ENCODE measurements around the gene DDX24.
A peak's percentile ranks its signal among the peaks of the same experiment; 100 is the strongest.

The DDX24 gene

GRCh38 chr14:94042433-94043091 is 38.4 kb downstream of the DDX24 start:
- H3K4me1 ChIP-seq (ENCODE audit: control insufficient read depth, insufficient read depth, low read length): no peaks in the 10 kb centered on the region
- no peaks in the 10 kb centered on the region for H3K9me3 ChIP-seq (ENCODE audit: control insufficient read depth, insufficient read depth, low read length)
- 0 out of 2 replicates have a peak, but pooled peaks cover 12% of the 10 kb centered on the region for H3K36me3 ChIP-seq (ENCODE audit: control insufficient read depth, insufficient read depth, low read length)
- H3K4me3 ChIP-seq (ENCODE audit: low read length): no peak overlapping the region
- DNase-seq (ENCODE audit: low read depth, low spot score): no peak
- H3K27ac ChIP-seq (ENCODE audit: low read length): no peak overlapping the region
- no peaks in the 10 kb centered on the region for H3K27me3 ChIP-seq (ENCODE audit: control insufficient read depth, insufficient read depth, low read length)
- WGBS (ENCODE audit: insufficient coverage, insufficient read length): no CpG with 5 or more reads among the region's 12 CpGs

- H3K4me1 ChIP-seq (ENCODE audit: control insufficient read depth, insufficient read depth, low read length): no peaks in the 10 kb centered on the region
- no CpG with 5 or more reads among the region's 18 CpGs for WGBS (ENCODE audit: insufficient coverage, insufficient read length)
- DNase-seq (ENCODE audit: low read depth, low spot score): no peak
- no peaks in the 10 kb centered on the region for H3K9me3 ChIP-seq (ENCODE audit: control insufficient read depth, insufficient read depth, low read length)
- H3K36me3 ChIP-seq (ENCODE audit: control insufficient read depth, insufficient read depth, low read length): 0 out of 2 replicates have a peak, but pooled peaks cover 10% of the 10 kb centered on the region
- no peaks in the 10 kb centered on the region for H3K27me3 ChIP-seq (ENCODE audit: control insufficient read depth, insufficient read depth, low read length)
- no peak overlapping the region for H3K4me3 ChIP-seq (ENCODE audit: low read length)
- H3K27ac ChIP-seq (ENCODE audit: low read length): no peak overlapping the region
Measured at GRCh38 chr14:94041551-94042346, 39.3 kb downstream of the DDX24 start.

- no CpG with 5 or more reads among the region's 13 CpGs for WGBS (ENCODE audit: insufficient coverage, insufficient read length)
- H3K27me3 ChIP-seq (ENCODE audit: control insufficient read depth, insufficient read depth, low read length): no peaks in the 10 kb centered on the region
- H3K27ac ChIP-seq (ENCODE audit: low read length): no peak overlapping the region
- H3K4me1 ChIP-seq (ENCODE audit: control insufficient read depth, insufficient read depth, low read length): no peaks in the 10 kb centered on the region
- H3K4me3 ChIP-seq (ENCODE audit: low read length): no peak overlapping the region
- no peak for DNase-seq (ENCODE audit: low read depth, low spot score)
- H3K36me3 ChIP-seq (ENCODE audit: control insufficient read depth, insufficient read depth, low read length): 0 out of 2 replicates have a peak, but pooled peaks cover 10% of the 10 kb centered on the region
- H3K9me3 ChIP-seq (ENCODE audit: control insufficient read depth, insufficient read depth, low read length): no peaks in the 10 kb centered on the region
Measured at GRCh38 chr14:94040796-94041195, 40.2 kb downstream of the DDX24 start.

GRCh38 chr14:94040247-94040646 is 40.8 kb downstream of the DDX24 start:
- no peak for DNase-seq (ENCODE audit: low read depth, low spot score)
- Histone ChIP-seq H3K27me3 (ENCODE audit: control insufficient read depth, insufficient read depth, low read length) (no peaks in the 10 kb centered on the region), H3K36me3 (ENCODE audit: control insufficient read depth, insufficient read depth, low read length) (0 out of 2 replicates have a peak, but pooled peaks cover 10% of the 10 kb centered on the region), H3K27ac (ENCODE audit: low read length) (no peak overlapping the region), H3K4me3 (ENCODE audit: low read length) (no peak overlapping the region), H3K9me3 (ENCODE audit: control insufficient read depth, insufficient read depth, low read length) (no peaks in the 10 kb centered on the region), H3K4me1 (ENCODE audit: control insufficient read depth, insufficient read depth, low read length) (no peaks in the 10 kb centered on the region)
- WGBS (ENCODE audit: insufficient coverage, insufficient read length): no CpG with 5 or more reads among the region's 5 CpGs

- Histone ChIP-seq H3K9me3 (ENCODE audit: control insufficient read depth, insufficient read depth, low read length) (no peaks in the 10 kb centered on the region), H3K4me1 (ENCODE audit: control insufficient read depth, insufficient read depth, low read length) (no peaks in the 10 kb centered on the region), H3K27me3 (ENCODE audit: control insufficient read depth, insufficient read depth, low read length) (no peaks in the 10 kb centered on the region), H3K36me3 (ENCODE audit: control insufficient read depth, insufficient read depth, low read length) (0 out of 2 replicates have a peak, but pooled peaks cover 4% of the 10 kb centered on the region), H3K27ac (ENCODE audit: low read length) (no peak overlapping the region), H3K4me3 (ENCODE audit: low read length) (no peak overlapping the region)
- DNase-seq (ENCODE audit: low read depth, low spot score): no peak
- WGBS (ENCODE audit: insufficient coverage, insufficient read length): no CpG with 5 or more reads among the region's 11 CpGs
Measured at GRCh38 chr14:94038921-94039629, 41.9 kb downstream of the DDX24 start.

GRCh38 chr14:94038510-94038909 is 42.5 kb downstream of the DDX24 start:
- Histone ChIP-seq H3K27me3 (ENCODE audit: control insufficient read depth, insufficient read depth, low read length) (no peaks in the 10 kb centered on the region), H3K36me3 (ENCODE audit: control insufficient read depth, insufficient read depth, low read length) (0 out of 2 replicates have a peak, but pooled peaks cover under 1% of the 10 kb centered on the region), H3K9me3 (ENCODE audit: control insufficient read depth, insufficient read depth, low read length) (no peaks in the 10 kb centered on the region), H3K27ac (ENCODE audit: low read length) (no peak overlapping the region), H3K4me1 (ENCODE audit: control insufficient read depth, insufficient read depth, low read length) (no peaks in the 10 kb centered on the region), H3K4me3 (ENCODE audit: low read length) (no peak overlapping the region)
- no peak for DNase-seq (ENCODE audit: low read depth, low spot score)
- WGBS (ENCODE audit: insufficient coverage, insufficient read length): no CpG with 5 or more reads among the region's 7 CpGs

GRCh38 chr14:94037954-94038353 is 43.0 kb downstream of the DDX24 start:
- no peak overlapping the region for H3K4me3 ChIP-seq (ENCODE audit: low read length)
- no peaks in the 10 kb centered on the region for H3K9me3 ChIP-seq (ENCODE audit: control insufficient read depth, insufficient read depth, low read length)
- H3K4me1 ChIP-seq (ENCODE audit: control insufficient read depth, insufficient read depth, low read length): no peaks in the 10 kb centered on the region
- no peaks in the 10 kb centered on the region for H3K36me3 ChIP-seq (ENCODE audit: control insufficient read depth, insufficient read depth, low read length)
- H3K27me3 ChIP-seq (ENCODE audit: control insufficient read depth, insufficient read depth, low read length): no peaks in the 10 kb centered on the region
- WGBS (ENCODE audit: insufficient coverage, insufficient read length): no CpG with 5 or more reads among the region's 9 CpGs
- DNase-seq (ENCODE audit: low read depth, low spot score): no peak
- H3K27ac ChIP-seq (ENCODE audit: low read length): no peak overlapping the region

GRCh38 chr14:94036313-94037167 is 44.5 kb downstream of the DDX24 start:
- DNase-seq (ENCODE audit: low read depth, low spot score): peak; percentile 71
- Histone ChIP-seq H3K36me3 (ENCODE audit: control insufficient read depth, insufficient read depth, low read length) (no peaks in the 10 kb centered on the region), H3K9me3 (ENCODE audit: control insufficient read depth, insufficient read depth, low read length) (no peaks in the 10 kb centered on the region), H3K4me1 (ENCODE audit: control insufficient read depth, insufficient read depth, low read length) (no peaks in the 10 kb centered on the region), H3K27me3 (ENCODE audit: control insufficient read depth, insufficient read depth, low read length) (no peaks in the 10 kb centered on the region), H3K27ac (ENCODE audit: low read length) (no peak overlapping the region), H3K4me3 (ENCODE audit: low read length) (no peak overlapping the region)
- 100% methylated on average over 1 of the region's 12 CpGs for WGBS (ENCODE audit: insufficient coverage, insufficient read length)

GRCh38 chr14:94034886-94035285 is 46.1 kb downstream of the DDX24 start:
- Histone ChIP-seq H3K27ac (ENCODE audit: low read length) (no peak overlapping the region), H3K9me3 (ENCODE audit: control insufficient read depth, insufficient read depth, low read length) (no peaks in the 10 kb centered on the region), H3K27me3 (ENCODE audit: control insufficient read depth, insufficient read depth, low read length) (no peaks in the 10 kb centered on the region), H3K4me3 (ENCODE audit: low read length) (no peak overlapping the region), H3K4me1 (ENCODE audit: control insufficient read depth, insufficient read depth, low read length) (no peaks in the 10 kb centered on the region), H3K36me3 (ENCODE audit: control insufficient read depth, insufficient read depth, low read length) (no peaks in the 10 kb centered on the region)
- WGBS (ENCODE audit: insufficient coverage, insufficient read length): no CpG with 5 or more reads among the region's 3 CpGs
- DNase-seq (ENCODE audit: low read depth, low spot score): no peak

GRCh38 chr14:94031883-94032279 is 49.1 kb downstream of the DDX24 start:
- no CpG with 5 or more reads among the region's 7 CpGs for WGBS (ENCODE audit: insufficient coverage, insufficient read length)
- Histone ChIP-seq H3K4me3 (ENCODE audit: low read length) (no peak overlapping the region), H3K27me3 (ENCODE audit: control insufficient read depth, insufficient read depth, low read length) (no peaks in the 10 kb centered on the region), H3K27ac (ENCODE audit: low read length) (no peak overlapping the region), H3K4me1 (ENCODE audit: control insufficient read depth, insufficient read depth, low read length) (peaks cover 4% of the 10 kb centered on the region), H3K9me3 (ENCODE audit: control insufficient read depth, insufficient read depth, low read length) (no peaks in the 10 kb centered on the region), H3K36me3 (ENCODE audit: control insufficient read depth, insufficient read depth, low read length) (no peaks in the 10 kb centered on the region)
- DNase-seq (ENCODE audit: low read depth, low spot score): no peak
